Gastrocnemius medialis (tissue), 4 donors: ENCODE measurements around the gene PPP1R9B. TPM values are rescaled to one million over a fixed set of nuclear protein-coding genes. Genes with fewer than 3 reads are reported as not detected.

Experiments
- ATAC-seq, 2 donors: fragments of 150-250 bp; one replicate each; pipeline ENCODE4 v1.9.1; 2016
- DNase-seq, 2 donors: peaks; one replicate each; pipeline ENCODE4 v3.0.0-alpha.2; 2019
- H3K27ac ChIP-seq, 4 donors: fragments of 200-600 bp; sonication (generic); 1 replicate in 1 of 4; 2 replicates in 3 of 4; pipeline ENCODE4 v1.5.1; 2016 to 2018; ENCODE audit warnings: mild to moderate bottlenecking in 2 of 4, moderate library complexity in 1 of 4
- H3K27me3 ChIP-seq, 3 donors: fragments of 200-600 bp; sonication (generic) in 2 of 3; 1 replicate in 1 of 3; 2 replicates in 2 of 3; pipeline versions ENCODE4 v1.5.1 to v1.6.0; 2016 to 2019; ENCODE audit warnings: mild to moderate bottlenecking in 1 of 3, moderate library complexity in 1 of 3
- H3K36me3 ChIP-seq, 2 donors: fragments of 200-600 bp; sonication (generic) in 1 of 2; one replicate each; pipeline ENCODE4 v1.5.1; 2017 to 2018
- H3K4me1 ChIP-seq, 2 donors: fragments of 200-600 bp; sonication (generic) in 1 of 2; one replicate each; pipeline ENCODE4 v1.5.1; 2016 to 2017; ENCODE audit warnings: mild to moderate bottlenecking in 2 of 2
- H3K4me3 ChIP-seq, 4 donors: fragments of 200-600 bp; sonication (generic) in 3 of 4; 1 replicate in 1 of 4; 2 replicates in 3 of 4; pipeline ENCODE4 v1.5.1; 2016 to 2019; ENCODE audit warnings: mild to moderate bottlenecking in 2 of 4
- H3K9me3 ChIP-seq, 3 donors: fragments of 200-600 bp; sonication (generic) in 2 of 3; 1 replicate in 1 of 3; 2 replicates in 2 of 3; pipeline ENCODE4 v1.5.1; 2016 to 2019
- POLR2A ChIP-seq, 2 donors: fragments of 450-650 bp; IDR thresholded peaks; one replicate each; pipeline ENCODE4 v1.6.1; 2017; ENCODE audit warnings: antibody characterized with exemption in 2 of 2, mild to moderate bottlenecking in 2 of 2, moderate library complexity in 2 of 2
- in situ Hi-C, 4 donors: fragments of 200-750 bp; cut with MboI; loops; one replicate each; pipeline versions ENCODE4 v1.15.0 to v1.8.0; 2017; ENCODE audit warnings: low sequenced_read_pairs in 4 of 4
- intact Hi-C: fragments of 100-400 bp; cut with DNase I; formaldehyde crosslinking; loops from one replicate; pipeline ENCODE4 v1.15.1; 2023; ENCODE audit warnings: low total_unique reads
- total RNA-seq, 4 donors: library from RNA; depleted of rRNA; stranded (reverse); fragments of >200 nt; gene quantifications; one replicate each; pipeline versions ENCODE4 v1.1.0 to v1.2.3, GENCODE V29; 2016
- TF ChIP-seq, protein P1 (sequence below), 5 experiments: fragments of 450-650 bp in 3 of 5; fragments of 200-600 bp in 2 of 5; sonication (generic) in 2 of 5; IDR thresholded peaks in 4 of 5; conservative IDR thresholded peaks in 1 of 5; 1 replicate in 4 of 5; 2 replicates in 1 of 5; pipeline ENCODE4 v1.5.1; 2016 to 2019; ENCODE audit warnings: antibody characterized with exemption in 5 of 5, mild to moderate bottlenecking in 3 of 5, moderate library complexity in 3 of 5

Gene PPP1R9B
- total RNA-seq, 4 donors from 2014 or later = 4.7 to 18.8 (median 11.0) TPM

DNA sequence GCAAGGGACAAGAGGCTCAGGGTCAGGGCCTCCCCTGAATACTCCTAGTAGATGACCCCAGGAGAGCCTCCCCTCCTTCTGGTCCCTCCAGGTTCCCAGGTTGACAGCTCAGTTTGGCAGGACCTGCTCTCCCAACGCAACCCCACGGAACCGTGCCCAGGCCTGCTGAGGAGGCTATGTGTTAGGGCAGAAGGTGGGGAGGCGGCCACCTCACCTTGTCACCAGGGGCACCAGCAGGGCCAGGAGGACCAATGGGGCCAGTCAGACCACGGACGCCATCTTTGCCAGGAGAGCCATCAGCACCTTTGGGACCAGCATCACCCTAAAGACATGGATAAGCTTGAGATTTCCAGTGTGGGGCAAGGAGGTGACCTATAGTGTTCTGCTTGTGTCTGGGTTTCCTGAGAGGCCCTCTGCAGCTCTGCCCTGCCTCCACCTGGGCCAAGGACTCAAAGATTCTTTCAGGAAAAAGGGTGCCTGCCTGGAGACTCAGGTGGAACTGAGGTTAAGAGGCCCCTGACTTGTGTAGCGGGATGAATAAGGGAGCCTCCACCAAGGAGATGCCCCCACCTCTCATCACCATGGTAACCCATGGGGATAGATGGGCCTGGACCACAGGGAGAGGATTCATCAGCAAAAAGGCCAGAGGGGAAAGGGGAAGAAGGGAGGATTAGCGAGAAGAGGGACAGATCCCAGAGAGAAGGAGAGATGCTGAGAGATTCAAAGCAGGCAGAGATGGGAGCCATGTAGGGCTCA is 40.3 kb upstream of the PPP1R9B start:
- in situ Hi-C loops = no loop called here
- Histone ChIP-seq H3K4me3 (no peak overlapping the region), H3K27me3 (no peaks in the 10 kb centered on the region), H3K9me3 (no peaks in the 10 kb centered on the region), H3K36me3 (no peaks in the 10 kb centered on the region), H3K27ac (no peak overlapping the region), H3K4me1 (no peaks in the 10 kb centered on the region)
- TF ChIP-seq, protein P1, sequence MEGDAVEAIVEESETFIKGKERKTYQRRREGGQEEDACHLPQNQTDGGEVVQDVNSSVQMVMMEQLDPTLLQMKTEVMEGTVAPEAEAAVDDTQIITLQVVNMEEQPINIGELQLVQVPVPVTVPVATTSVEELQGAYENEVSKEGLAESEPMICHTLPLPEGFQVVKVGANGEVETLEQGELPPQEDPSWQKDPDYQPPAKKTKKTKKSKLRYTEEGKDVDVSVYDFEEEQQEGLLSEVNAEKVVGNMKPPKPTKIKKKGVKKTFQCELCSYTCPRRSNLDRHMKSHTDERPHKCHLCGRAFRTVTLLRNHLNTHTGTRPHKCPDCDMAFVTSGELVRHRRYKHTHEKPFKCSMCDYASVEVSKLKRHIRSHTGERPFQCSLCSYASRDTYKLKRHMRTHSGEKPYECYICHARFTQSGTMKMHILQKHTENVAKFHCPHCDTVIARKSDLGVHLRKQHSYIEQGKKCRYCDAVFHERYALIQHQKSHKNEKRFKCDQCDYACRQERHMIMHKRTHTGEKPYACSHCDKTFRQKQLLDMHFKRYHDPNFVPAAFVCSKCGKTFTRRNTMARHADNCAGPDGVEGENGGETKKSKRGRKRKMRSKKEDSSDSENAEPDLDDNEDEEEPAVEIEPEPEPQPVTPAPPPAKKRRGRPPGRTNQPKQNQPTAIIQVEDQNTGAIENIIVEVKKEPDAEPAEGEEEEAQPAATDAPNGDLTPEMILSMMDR (IDR thresholded peaks at IDR 0.05 in 4 of 5, conservative IDR thresholded peaks at IDR 0.05 in 1 of 5) = no peak
- no peak for TF ChIP-seq POLR2A (IDR thresholded peaks at IDR 0.05)
- no peak for DNase-seq
- ATAC-seq = no peak
- intact Hi-C loops = no loop called here

- no peaks in the 10 kb centered on the region for H3K4me1 ChIP-seq
- H3K4me3 ChIP-seq = no peak overlapping the region
- in situ Hi-C loops (no loop called here), intact Hi-C loops (no loop called here)
- DNase-seq = no peak
- no peaks in the 10 kb centered on the region for H3K9me3 ChIP-seq
- H3K27ac ChIP-seq = no peak overlapping the region
- ATAC-seq = no peak
- H3K27me3 ChIP-seq = no peaks in the 10 kb centered on the region
- no peaks in the 10 kb centered on the region for H3K36me3 ChIP-seq
- TF ChIP-seq POLR2A (IDR thresholded peaks at IDR 0.05) = no peak
- TF ChIP-seq, protein P1 (IDR thresholded peaks at IDR 0.05 in 4 of 5, conservative IDR thresholded peaks at IDR 0.05 in 1 of 5) = no peak
Observed at GRCh38 chr17:50190293-50190602, 39.8 kb upstream of the PPP1R9B start.

- no peak overlapping the region for H3K27ac ChIP-seq
- no peak for DNase-seq
Observed at GRCh38 chr17:50189550-50190292, 39.2 kb upstream of the PPP1R9B start.

GRCh38 chr17:50188921-50189549 is 38.6 kb upstream of the PPP1R9B start:
- Histone ChIP-seq H3K27ac (no peak overlapping the region), H3K4me3 (no peak overlapping the region), H3K27me3 (no peaks in the 10 kb centered on the region), H3K36me3 (no peaks in the 10 kb centered on the region), H3K4me1 (no peaks in the 10 kb centered on the region), H3K9me3 (no peaks in the 10 kb centered on the region)
- in situ Hi-C loops (no loop called here), intact Hi-C loops (no loop called here)
- no peak for TF ChIP-seq POLR2A (IDR thresholded peaks at IDR 0.05)
- TF ChIP-seq, protein P1 (IDR thresholded peaks at IDR 0.05 in 4 of 5, conservative IDR thresholded peaks at IDR 0.05 in 1 of 5) = no peak
- ATAC-seq (no peak), DNase-seq (no peak)

More at GRCh38 chr17:50189550-50190292, 39.2 kb upstream of the PPP1R9B start:
- no peak for ATAC-seq
- in situ Hi-C loops = no loop called here
- Histone ChIP-seq H3K4me1 (no peaks in the 10 kb centered on the region), H3K27me3 (no peaks in the 10 kb centered on the region), H3K36me3 (no peaks in the 10 kb centered on the region), H3K4me3 (no peak overlapping the region), H3K9me3 (no peaks in the 10 kb centered on the region)
- intact Hi-C loops = no loop called here
- TF ChIP-seq POLR2A (IDR thresholded peaks at IDR 0.05) = no peak
- TF ChIP-seq, protein P1 (IDR thresholded peaks at IDR 0.05 in 4 of 5, conservative IDR thresholded peaks at IDR 0.05 in 1 of 5) = no peak
